GM21529 (cell line): ENCODE results near the gene UBE2G1.
"Not testable (repeated sequence)": the region's sequence is repeated elsewhere in the genome, so short reads cannot be mapped to it uniquely, and the experiment has no call there.

Source experiments
- ATAC-seq: cut with Tn5 transposase; IDR thresholded peaks from one replicate; pipeline ENCODE4 v1.9.1; 2021; ENCODE audit not compliant: unreplicated experiment

The UBE2G1 gene

DNA sequence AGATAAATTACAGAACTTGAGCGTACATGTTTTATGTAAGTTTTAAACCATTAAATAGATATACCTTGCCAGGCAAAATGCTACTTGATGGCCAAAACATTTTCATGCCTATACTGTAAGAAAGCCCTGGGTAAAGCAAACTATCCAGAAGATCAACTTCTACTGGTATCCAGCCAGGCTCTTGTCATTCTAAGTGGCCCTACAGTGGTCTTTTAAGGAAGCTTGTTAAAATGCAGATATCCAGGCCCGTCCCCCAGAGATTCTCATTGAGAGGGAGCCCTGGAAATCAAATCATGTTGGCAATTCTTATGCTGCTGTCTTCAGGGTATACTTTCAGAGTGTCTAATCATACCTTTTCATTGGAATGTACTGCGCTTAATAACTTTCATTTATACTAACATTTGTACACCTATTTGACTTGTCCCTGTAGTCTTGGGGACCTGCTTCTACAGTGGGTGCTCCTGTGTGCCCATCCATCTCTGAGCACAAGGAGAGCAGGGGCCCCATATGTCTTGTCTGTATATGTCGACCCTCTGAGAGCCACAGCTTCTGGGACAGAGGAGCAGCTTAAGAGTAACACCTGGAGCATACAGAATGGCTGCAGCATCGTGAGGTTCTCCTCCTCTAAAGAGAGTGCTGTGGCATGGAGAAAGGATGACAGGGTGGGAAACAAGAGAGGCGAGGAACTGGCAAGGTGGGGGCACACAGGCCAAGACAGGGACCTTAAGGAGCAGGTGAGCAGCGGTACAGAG lies 59.1 kb downstream of the UBE2G1 start:
- no peak for ATAC-seq

DNA sequence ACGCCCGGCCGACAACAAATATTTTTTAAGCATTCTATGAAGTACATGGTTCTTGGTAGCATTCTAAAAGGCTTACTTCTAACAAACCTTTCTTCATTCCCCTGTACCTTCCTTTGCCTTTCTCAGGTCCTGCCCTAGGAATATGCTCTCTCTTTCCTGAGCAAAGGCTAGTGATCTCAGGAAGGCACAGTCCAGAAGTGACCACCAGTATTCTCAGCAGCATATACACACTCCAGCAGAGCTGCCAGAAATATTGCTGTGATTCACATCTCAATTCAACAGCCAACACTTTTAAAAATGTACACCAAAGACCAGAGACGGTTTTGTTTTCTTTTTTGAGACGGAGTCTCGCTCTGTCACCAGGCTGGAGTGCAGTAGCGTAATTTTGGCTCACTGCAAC lies 61.3 kb downstream of the UBE2G1 start:
- ATAC-seq = no peak

DNA sequence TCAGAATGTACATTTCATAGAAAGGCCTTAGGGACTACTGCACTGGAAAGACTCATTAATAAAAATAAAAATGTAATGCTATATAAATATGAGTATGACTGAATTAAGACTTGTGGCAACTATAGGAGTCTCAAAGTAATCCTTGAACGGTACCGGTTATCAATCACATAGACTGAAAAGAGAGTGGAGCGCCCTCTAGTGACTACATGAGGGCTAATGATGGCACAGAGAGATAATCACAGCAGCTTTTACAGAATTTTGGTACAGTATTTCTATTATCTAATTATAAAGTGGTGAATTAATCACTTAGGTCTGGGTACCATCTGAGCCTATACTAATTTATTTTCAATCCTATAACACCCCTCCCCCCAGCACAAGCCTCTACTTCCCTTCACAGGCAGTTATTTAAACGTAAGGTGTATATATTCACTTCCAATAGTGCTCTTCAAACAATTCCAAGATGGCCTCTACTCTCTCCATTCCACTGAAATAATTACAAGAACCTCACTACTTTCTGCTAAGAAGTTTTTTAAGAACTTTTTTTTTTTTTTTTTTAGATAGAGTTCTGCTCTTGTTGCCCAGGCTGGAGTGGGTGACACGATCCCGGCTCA lies 62.0 kb downstream of the UBE2G1 start:
- no peak for ATAC-seq

DNA sequence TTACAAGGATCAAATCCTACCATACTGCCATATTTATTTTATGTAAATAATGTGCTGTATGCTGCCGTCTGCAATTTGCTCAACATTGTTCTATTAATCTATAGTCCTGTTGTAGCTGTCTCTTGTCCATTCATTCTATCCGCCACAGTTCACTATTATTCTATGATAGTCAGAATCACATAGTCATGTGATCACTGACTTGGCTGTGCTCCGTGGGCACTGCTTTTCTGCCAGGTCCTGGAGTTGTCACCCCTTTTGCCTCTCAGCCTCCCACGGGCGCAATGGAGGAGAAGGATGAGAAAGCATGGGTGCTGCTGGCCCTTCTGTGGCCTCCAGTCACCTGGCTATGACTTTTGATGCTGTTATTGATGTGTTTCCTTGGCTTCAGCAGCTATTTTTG lies 65.4 kb downstream of the UBE2G1 start:
- ATAC-seq = no peak

DNA sequence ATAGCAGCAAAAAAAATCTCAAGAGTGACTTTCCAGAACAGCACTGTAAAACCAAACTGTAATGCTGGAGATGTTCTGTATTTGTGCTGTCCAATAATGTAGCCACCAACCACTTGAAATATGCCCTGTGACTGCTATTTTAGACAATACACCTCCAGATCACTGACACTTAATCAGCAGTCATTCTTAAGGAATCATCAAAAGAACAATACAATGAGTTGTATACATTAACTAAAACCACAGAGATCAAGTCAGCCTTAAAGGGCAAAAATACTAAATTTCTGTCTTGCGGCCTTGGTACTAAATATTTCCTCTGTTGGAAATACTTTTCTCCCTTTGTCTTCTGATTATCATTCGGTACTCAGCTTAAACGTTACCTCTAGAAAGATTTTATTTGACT lies 69.1 kb downstream of the UBE2G1 start:
- ATAC-seq = no peak

DNA sequence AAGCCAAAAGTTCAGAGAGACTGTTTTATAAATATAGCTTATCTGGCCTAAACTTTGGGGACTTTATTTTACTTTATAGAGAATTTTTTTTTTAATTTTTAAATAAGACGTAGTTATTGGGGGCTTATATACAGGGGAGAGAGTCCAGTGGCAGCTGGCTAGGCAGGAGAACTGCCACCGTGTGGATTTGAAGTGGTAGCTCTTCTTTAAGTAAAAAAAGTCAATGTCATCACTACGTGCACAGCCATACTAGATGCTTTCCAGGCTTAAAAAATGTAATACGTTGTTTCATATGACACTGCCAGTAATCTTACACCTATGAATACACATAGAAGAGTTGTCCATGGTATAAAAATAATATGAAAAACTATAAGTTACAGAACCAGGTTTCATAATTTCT lies 70.8 kb downstream of the UBE2G1 start:
- ATAC-seq = no peak

DNA sequence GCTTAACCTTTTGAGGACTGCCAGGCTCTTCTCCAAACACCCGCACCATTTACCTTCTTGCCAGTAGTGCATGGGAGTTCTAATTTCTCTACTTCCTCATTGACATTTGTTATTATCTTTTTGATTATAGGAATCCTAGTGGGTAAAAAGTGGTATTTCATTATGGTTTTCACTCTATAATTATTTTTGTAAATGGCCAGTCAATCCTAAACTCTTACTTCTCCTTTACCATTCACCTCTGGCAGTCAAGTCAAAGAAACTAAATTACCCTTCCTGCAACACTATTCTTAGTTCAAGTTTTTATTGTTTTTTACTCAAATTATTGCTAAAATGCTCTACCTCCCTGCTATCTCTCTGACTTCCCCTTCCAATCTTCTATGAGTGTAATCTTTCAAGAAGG lies 72.9 kb downstream of the UBE2G1 start:
- ATAC-seq = no peak

DNA sequence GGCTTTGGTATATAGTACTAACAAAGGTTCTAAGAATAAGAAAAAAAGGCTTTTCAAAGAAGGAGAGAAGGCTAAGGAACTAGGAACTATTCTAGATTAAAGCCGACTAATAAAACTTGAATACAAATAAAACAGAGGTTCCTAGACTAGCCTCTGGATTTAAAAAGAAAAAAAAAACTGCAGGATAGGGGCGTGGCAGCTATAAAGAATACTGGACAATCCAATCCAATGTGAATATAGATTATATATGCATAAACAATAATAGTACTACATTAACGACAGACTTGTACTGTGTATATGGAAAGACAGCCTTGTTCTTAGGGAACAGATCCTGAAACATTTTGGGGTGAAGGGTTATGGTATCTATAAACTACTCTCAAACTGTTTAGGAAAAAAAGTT lies 78.8 kb downstream of the UBE2G1 start:
- ATAC-seq = no peak

DNA sequence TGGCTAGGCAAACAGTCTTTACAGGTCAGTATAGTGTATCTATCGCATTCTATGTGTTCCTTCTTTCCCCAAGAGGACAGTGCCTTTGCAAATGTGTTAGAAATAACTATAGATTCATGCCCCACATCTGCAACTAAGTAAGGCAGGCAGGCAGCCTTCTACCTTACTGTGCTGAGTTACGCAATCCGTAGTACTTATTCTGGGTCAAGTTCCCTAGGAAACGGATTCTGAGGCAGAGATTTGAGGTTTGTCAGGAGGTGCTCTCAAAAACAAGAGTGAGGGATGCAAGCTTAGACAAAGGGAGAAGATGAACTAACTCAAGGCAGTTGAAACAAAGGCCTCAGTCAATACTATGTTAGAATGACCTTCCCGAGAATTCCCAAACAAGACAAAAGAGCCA lies 90.0 kb downstream of the UBE2G1 start:
- no peak for ATAC-seq

DNA sequence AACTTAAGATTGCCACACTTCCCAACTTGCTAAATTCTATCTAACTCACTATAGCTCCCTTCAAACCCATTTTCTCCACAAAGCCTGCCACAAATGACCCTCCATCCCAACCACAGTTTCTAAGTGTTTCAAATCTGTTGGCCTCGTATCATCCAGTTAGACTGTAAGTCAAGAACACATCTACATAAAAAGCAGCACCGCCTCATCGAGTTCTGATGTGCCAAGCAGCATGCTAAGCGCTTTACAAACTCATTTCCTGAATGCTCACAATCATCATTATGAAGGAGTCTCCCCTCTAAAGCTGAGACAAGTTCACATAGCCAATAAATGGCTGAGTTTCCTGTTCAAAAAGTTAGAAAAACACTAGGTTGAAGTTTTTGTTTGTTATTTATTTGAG lies 93.5 kb downstream of the UBE2G1 start:
- no peak for ATAC-seq

DNA sequence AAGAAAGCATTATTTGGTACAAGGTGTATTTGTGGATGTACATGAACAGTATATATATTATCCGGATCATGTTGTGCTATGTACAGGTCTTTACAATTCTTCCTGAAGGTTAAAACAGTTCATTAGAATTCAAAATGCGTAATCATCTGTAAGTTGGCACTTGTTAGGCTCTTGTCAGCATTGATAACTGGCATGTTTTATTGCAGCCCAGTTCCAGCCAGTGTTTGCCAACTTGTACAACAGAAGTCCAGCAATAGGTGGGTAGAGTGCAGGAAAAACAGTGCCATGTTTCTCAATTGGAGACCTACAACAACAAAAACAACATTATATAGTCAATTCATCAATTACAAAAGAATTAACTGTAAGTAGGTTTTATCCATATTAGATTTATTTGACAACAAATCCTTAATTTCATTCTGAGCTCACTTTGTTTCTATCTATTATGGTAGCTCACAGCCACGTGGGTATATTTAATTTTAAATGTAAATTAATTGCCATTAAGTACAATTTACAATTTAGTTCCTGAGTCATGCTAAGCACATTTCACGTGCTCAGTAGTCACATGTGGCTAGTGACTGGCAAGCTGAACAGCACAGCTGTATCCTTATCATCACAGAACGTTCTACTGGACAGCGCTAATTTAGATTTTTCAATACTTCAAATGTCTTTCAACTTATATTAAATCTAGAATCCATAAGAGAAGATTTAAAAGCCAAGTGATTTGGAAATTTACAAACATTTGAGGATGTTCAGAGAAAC lies 94.1 kb downstream of the UBE2G1 start:
- ATAC-seq = no peak

DNA sequence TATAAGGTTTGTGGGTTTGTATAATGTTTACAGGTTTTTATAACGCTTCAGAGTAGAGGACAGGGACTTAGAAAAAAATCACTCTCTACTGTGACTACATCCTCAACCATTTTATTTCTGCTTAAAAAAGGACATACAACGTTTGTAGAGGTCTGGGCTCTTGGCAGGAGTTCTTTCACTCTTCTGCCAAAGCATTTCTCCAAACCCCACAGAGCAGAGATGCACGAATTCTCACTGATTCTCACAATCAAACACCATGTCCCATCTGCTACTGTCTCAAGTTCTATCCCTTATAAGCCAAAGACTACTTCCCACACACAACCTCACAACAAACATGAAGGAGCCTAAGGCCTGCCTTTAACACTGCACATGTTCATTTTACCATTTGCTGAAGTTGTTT lies 95.7 kb downstream of the UBE2G1 start:
- no peak for ATAC-seq

DNA sequence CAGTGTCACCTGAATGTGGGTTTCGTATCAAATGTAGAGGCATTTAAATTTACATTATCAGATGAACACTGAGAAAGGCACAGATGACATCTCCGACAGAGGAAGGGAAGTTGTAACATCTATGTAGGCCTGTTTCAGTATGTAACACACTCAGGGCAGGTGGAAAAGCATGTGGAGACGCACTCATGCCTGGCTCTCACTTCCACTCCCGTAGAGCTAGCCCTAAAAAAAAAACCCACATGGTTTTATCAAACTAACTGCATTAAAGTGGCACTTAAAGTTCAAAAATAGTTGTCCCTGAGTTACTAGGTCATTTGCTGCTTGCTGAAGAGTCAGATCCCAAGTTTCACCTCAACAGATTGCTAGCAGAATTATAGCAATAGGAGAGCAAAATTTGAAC lies 96.6 kb downstream of the UBE2G1 start:
- ATAC-seq = no peak

DNA sequence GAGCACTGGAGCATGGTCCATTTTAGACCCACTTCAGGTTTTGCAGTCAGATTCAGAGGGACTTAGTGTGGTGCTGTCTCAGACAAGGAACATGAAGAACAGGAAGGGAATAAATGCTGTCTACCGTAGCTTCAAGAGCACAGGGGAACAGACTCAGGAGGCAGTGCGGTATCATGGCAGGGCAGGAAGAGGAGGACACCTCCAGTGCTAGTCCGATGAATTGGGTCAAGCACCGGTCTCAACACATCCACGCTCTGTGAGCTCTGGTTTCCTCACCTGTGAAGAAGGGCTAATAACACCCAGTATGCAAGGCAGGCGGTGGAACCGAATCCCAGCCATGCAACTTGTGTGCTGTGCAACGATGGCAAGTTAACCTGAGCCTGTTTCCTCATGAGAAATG lies 99.1 kb downstream of the UBE2G1 start:
- no peak for ATAC-seq

DNA sequence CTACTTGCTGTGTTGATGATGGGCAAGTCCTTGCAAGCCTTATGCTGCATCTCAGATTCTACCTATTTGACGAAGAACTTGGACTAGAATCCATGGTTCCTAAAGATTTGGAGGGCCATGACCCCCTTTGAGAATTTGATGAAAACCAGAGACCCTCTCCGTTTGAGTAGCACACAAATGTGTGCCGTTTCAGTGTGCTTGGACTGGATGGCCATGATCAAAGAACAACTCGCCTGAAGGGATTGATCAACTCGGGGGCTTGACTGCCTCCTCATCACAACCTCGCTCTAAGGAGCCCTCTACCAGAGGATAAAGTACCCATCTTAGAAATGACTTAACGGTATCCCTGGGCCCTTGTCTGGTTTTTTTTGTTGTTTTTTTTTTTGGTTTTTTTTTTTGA lies 99.9 kb downstream of the UBE2G1 start:
- ATAC-seq = no peak

DNA sequence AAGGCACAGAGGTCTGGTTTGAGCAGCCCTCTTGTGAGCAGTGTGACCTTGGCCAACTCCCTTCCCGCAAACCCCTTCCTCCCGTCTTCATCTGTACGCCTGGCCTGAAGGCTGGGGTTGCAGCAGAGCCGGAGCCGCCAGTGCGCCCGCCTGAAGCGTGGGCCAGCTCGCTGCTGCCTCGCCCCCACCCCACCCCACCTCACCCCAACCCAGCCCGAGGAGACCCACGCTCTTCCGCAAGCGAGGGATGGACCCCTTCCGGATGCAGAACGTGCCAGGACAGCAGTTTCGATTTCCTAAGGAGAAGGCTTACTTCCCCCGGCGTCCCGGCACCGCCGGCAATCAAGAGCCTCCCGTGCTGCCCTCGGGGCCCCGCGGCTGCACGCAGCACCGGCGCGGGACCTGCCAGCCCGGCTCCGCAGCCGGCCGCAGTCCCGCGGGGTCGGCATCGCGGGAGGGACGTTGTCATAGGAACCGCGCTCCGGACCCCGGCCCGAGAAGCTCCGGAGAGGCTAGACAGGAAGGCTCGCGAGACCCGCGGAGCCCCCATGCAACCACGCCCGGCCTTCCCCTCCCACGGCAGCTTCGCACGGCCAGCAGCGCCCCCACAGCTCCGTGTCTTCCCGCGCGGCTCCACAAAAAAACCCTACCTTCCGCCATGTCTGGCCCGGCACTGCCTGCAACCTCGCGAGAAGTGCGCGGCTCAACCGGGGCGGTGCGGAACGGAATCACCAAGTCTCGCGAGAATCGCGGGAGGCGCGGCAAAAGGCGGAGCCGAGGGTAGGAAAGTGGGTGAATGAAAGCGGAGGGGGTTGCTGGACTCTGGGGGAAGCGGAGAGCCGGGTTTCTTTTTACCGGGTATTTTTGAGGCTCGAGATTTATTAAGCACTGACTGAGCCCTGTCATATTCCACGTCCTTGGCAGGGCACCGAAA lies 102.9 kb downstream of the UBE2G1 start, which contains the start of gene ANKFY1:
Gene ANKFY1 (minus strand): TSS at position 698 of the 934 bp plus-strand sequence. CDS start 38 bp downstream, at position 660.
- peak; percentile 78 for ATAC-seq

DNA sequence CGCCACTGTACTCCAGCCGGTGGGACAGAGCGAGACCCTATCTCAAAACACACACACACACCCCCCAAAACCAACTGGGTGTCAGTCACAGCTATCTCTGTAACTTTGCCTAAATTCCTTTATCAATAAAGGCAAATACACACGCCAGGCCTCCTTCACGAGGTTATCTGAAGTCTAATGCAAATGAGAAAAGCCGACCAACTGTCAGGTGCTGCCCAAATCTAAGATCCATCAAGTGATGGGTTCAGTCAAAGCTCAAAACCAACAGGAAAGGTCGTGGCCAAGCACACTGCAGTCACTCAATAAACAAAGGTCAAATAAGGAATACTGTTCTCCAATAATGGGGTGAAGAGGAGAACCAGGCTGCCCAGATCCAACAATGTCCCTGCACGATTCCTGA lies 103.8 kb downstream of the UBE2G1 start:
- ATAC-seq = peak; percentile 5

DNA sequence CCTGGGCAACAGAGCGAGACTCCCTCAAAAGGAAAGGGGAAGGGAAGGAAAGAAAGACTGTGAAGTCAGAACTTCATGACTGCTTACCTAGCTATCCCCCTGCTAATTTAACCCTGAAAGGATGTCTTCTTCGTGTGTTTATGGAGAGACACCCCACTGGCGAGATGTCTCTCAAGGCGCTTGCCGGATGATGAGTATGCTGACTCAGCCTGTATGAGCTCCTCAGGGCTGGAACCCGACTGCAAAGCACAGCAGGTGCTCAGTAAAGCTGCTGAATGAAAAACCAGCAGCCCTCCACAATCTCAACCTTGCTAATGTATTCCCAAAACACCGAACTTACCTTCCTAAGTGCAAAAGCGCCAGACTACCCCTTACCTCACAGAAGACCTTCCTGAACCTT lies 105.0 kb downstream of the UBE2G1 start:
- no peak for ATAC-seq

DNA sequence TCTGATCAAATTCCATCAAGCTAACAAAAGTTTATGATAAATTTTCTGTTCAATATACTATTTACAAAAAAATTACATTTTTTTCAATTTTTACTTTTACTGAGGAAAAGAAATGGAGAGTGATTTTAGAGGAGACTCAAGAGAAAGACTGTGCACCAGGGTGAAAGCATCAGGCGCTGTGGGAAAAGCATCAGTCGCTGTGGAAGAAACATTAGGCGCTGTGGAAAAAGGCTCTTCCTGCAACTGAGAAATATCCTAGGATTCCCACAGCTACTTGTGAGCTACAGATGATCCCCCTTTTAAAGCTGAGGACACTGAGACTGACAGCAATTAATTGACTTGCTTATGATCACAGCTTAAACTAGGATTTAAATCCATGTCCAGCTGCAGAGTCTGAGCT lies 107.6 kb downstream of the UBE2G1 start:
- ATAC-seq = no peak

DNA sequence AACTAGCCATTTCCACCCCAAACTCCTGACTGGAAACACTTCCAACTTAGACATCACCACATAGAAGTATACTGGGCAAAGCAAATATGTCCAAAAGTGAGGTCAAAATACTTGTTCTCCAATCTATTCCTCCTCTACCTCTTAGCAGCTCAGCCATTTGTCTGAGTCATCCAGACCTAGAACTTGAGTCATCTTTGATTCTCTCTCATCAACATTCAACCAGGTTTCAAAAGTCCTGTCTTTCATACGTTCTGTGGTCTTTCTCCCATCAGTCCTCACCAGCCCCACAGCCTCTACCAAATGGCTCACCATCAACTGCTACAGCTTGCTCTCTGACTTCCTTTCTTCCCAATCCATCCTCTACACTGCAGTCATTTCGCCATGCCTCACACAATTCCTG lies 109.5 kb downstream of the UBE2G1 start:
- ATAC-seq = no peak

DNA sequence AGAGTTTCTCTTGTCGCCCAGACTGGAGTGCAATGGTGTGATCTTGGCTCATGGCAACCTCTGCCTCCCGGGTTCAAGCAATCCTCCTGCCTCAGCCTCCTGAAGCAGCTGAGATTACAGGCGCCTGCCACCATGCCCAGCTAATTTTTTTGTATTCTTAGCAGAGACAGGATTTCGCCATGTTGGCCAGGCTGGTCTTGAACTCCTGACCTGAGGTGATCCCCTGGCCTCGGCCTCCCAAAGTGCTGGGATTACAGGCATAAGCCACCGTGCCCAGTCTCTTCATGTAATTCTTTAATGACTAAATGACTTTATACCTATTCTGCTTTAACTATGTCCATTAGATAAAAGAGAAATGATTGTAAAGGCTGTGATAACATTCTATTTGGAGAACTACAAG lies 111.2 kb downstream of the UBE2G1 start:
- ATAC-seq = not testable (repeated sequence)
